Measurements from ENCODE around the gene PAK4.

PAK4 gene

GRCh38 chr19:39165857-39166256, 40.3 kb downstream of the PAK4 start:
- no peak for DNase-seq (ENCODE audit: low spot score)

- peak; percentile 25 for DNase-seq (ENCODE audit: low spot score)
Observed at GRCh38 chr19:39166571-39167391, 41.2 kb downstream of the PAK4 start.

DNA sequence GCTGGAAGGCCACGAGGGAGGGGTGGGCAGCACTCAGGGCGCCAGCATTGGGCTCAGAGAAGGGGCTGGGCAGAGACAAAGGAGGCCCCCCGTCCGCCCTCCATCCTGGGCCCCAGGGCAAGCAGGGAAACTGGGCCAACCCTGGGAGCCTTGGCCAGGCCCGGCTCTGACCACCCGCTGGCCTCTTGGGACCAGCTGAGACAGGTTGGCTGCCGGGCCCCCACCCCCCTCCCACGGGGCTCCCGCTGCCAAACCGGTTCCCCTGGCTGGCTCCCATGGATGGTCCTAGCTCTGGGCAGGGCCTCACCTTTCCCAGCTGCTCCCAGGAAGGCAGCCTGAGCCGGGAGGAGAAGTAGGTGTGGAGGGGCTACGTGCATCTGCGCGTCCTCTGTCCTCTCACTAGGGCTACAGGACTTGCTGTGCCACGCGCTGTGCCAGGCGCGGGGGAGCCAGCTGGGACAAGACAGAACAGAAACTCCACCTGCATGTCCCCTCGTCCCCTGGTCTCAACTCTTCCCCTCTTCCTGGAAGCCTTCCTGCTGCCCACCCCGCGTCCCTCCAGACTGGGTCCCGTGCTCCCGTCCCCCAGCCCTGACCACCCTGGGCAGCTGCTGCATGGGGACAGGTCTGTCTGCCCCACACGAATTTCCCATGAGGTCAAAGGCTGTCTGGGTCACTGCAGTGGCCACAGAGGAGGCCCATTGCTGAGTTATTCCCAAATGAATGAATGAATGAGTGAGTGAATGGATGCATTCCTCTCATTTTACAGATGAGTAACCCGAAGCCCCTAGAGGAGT, 42.1 kb downstream of the PAK4 start:
- DNase-seq (ENCODE audit: low spot score): no peak

- no peak for DNase-seq (ENCODE audit: low spot score)
Observed at GRCh38 chr19:39168258-39169142, 42.9 kb downstream of the PAK4 start.

- DNase-seq (ENCODE audit: low spot score): no peak
Observed at GRCh38 chr19:39169143-39169810, 43.7 kb downstream of the PAK4 start.

DNA sequence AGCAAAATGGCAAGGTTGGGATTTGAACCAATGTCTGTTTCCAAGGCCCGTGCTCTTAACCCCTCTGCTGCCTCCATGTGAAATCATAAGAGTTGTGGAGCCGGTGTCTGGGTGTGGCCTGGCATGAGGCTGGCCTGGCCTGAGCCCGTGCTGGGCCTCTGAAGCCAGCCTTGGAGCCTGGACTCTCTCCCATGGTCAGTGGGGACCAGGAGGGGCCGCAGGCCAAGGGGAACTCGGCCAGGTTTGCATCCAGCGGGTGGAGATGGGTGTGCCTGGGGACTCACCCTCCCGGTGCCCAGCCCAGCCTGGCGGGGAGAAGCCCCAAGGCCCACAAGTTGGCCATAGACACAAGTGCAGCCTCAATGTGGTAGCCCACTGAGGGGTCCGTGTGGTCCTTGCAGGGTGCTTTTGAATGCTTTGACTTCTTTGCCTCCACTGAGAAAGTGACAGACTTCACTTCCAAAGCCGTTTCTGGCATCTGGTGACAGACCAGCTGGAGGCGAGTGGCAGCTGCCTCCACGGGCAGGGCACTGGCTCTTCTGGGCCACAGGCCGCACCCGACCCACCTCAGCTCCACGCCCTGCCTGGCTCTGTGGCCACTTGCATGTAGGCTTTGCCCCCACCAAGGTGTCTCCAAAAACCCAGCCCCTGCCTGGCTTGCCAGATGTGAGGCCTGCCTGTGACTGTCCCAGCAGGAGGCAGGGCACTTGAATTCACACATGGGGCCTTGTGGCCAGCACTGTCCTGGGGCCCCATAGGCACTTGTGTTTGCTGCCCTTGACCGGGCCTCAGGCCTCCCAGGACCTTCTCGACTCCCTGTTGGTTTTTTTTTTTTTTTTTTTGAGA, 45.0 kb downstream of the PAK4 start:
- DNase-seq (ENCODE audit: low spot score): no peak

- DNase-seq (ENCODE audit: low spot score): no peak
Observed at GRCh38 chr19:39171479-39172465, 46.2 kb downstream of the PAK4 start.

DNA sequence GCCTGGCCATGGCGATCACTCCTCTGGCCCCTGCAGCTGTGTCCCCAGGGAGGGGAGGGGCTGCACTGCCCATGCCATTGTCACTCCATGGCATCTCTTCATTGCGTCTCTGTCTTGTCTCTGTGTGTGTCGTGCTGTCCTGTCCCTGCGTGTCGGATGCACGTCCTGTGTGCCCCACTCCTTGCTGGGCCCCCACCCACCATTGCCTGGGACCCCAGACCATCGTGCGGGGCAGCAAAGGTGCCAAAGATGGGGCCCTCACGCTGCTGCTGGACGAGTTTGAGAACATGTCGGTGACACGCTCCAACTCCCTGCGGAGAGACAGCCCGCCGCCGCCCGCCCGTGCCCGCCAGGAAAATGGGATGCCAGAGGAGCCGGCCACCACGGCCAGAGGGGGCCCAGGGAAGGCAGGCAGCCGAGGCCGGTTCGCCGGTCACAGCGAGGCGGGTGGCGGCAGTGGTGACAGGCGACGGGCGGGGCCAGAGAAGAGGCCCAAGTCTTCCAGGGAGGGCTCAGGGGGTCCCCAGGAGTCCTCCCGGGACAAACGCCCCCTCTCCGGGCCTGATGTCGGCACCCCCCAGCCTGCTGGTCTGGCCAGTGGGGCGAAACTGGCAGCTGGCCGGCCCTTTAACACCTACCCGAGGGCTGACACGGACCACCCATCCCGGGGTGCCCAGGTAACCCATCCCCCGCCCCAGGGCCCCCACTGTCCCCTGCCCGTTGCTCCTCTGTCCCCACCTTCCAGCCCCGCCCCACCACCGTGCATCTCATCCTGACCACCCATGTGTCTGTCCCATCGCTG, 47.3 kb downstream of the PAK4 start:
- no peak for DNase-seq (ENCODE audit: low spot score)

DNA sequence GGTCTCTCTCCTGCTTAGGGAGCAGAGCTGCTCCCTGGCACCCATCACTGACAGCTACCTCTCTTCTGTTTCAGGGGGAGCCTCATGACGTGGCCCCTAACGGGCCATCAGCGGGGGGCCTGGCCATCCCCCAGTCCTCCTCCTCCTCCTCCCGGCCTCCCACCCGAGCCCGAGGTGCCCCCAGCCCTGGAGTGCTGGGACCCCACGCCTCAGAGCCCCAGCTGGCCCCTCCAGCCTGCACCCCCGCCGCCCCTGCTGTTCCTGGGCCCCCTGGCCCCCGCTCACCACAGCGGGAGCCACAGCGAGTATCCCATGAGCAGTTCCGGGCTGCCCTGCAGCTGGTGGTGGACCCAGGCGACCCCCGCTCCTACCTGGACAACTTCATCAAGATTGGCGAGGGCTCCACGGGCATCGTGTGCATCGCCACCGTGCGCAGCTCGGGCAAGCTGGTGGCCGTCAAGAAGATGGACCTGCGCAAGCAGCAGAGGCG, 48.0 kb downstream of the PAK4 start:
- DNase-seq (ENCODE audit: low spot score): no peak

DNA sequence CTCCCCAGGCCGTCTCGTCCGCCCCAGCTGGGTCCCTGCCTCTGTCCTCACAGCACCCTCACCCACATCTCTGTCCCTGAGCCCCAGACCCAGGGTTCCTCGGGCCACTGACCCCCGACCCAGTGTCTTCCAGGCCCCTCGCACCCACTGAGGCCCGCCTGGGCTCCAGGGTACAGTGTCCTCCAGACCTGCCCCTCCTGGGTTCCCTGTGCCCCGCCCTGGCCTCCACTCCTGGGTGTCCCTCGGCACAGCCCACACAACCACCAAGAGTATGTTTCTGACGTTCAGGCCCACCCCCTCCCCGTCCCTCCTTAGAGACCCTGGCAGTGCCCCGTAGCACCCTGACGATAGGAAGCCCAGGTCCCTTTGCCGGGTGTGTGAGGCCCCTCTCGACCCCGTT, 48.6 kb downstream of the PAK4 start:
- no peak for DNase-seq (ENCODE audit: low spot score)

- DNase-seq (ENCODE audit: low spot score): no peak
Observed at GRCh38 chr19:39174558-39175544, 49.3 kb downstream of the PAK4 start.

GRCh38 chr19:39175564-39175963, 50.0 kb downstream of the PAK4 start:
- no peak for DNase-seq (ENCODE audit: low spot score)

- no peak for DNase-seq (ENCODE audit: low spot score)
Observed at GRCh38 chr19:39177110-39177699, 51.6 kb downstream of the PAK4 start.

DNA sequence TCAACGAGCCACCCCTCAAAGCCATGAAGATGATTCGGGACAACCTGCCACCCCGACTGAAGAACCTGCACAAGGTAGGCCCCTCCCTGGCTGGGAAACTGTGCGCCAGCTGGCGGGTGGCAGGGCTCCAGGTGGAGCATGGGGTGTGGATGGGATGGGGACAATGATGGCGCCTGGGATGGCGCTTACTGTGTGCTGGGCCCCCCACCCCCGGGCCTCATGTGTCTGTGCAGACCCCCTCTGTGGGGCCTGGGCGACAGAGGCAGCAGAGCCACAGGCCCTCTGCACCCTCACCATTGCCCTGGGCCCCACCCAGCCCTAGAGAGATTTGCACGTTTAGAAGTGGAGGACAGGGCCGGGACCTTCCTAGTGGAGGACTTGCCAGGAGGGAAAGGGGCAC, 52.1 kb downstream of the PAK4 start:
- no peak for DNase-seq (ENCODE audit: low spot score)

- DNase-seq (ENCODE audit: low spot score): no peak
Observed at GRCh38 chr19:39178296-39179006, 52.9 kb downstream of the PAK4 start.

GRCh38 chr19:39179754-39180153, 54.2 kb downstream of the PAK4 start:
- DNase-seq (ENCODE audit: low spot score): no peak
